SK-N-SH (cell line): Measurements from ENCODE around the gene CERS1.

Experiments
- EP300 ChIP-seq, 2 experiments: IDR thresholded peaks; 2 replicates each; pipeline versions ENCODE4 v1.4.0 to v1.6.1; 2012; ENCODE audit warnings: borderline replicate concordance in 1 of 2, low read depth in 1 of 2, low read length in 1 of 2
- TF ChIP-seq, protein P1 (sequence below): fragments of 200-600 bp; sonication (generic); IDR thresholded peaks from 2 replicates; pipeline ENCODE4 v1.6.1; 2017; ENCODE audit warnings: antibody characterized with exemption, mild to moderate bottlenecking, moderate library complexity

DNA sequence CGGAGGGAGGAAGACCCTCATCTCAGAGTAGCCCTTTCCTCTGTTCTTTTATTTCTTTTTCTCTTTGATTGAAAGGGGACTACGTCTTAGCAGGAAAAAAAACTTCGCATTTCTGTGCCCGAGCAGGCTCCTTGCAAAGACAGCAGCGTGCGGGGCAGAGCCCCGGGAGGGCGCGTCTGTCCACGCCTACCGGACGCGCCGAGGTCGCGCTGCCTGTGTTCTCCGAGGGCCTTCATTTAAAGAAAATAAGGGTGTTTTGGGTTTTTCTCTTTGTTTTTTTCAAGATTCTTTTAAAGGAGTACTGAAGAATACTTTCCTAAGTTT lies 29.2 kb downstream of the CERS1 start:
- TF ChIP-seq, protein P1, sequence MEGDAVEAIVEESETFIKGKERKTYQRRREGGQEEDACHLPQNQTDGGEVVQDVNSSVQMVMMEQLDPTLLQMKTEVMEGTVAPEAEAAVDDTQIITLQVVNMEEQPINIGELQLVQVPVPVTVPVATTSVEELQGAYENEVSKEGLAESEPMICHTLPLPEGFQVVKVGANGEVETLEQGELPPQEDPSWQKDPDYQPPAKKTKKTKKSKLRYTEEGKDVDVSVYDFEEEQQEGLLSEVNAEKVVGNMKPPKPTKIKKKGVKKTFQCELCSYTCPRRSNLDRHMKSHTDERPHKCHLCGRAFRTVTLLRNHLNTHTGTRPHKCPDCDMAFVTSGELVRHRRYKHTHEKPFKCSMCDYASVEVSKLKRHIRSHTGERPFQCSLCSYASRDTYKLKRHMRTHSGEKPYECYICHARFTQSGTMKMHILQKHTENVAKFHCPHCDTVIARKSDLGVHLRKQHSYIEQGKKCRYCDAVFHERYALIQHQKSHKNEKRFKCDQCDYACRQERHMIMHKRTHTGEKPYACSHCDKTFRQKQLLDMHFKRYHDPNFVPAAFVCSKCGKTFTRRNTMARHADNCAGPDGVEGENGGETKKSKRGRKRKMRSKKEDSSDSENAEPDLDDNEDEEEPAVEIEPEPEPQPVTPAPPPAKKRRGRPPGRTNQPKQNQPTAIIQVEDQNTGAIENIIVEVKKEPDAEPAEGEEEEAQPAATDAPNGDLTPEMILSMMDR = no peak
- TF ChIP-seq EP300 (IDR thresholded peaks at IDR 0.05; ENCODE audit: borderline replicate concordance in 1 of 2, low read depth in 1 of 2, low read length in 1 of 2) = no peak
